PC-3 (cell line): ENCODE results near the gene CCM2. TPM values are rescaled to one million over a fixed set of nuclear protein-coding genes. Genes with fewer than 3 reads are reported as not detected.

Experiments
- ATAC-seq: fragments of 200-7000 bp; cut with Tn5 transposase; 2 replicates; pipeline ENCODE4 v1.9.1; 2020; ENCODE audit warnings: mild to moderate bottlenecking, moderate library complexity
- BruUV-seq: library from RNA; stranded (reverse); fragments of 400-500 nt; replicated peaks from 2 replicates; lab custom pipeline; 2021; lab: Mats Ljungman, UMichigan
- CTCF ChIA-PET: fragments of 300-600 bp; sonication (Branson Sonifier 250); formaldehyde crosslinking; loops from one replicate; lab custom pipeline; 2022; ENCODE audit warnings: antibody characterized with exemption; lab: Charles Lee
- POLR2A ChIA-PET: fragments of 300-600 bp; sonication (Branson Sonifier 250); formaldehyde crosslinking; loops from one replicate; lab custom pipeline; 2022; ENCODE audit warnings: antibody characterized with exemption; ENCODE audit not compliant: unreplicated experiment; lab: Charles Lee
- DNase-seq: peaks from one replicate; pipeline ENCODE4 v3.0.0-alpha.2; 2015
- H2AFZ ChIP-seq: fragments of 300-600 bp; sonication (generic); 2 replicates; pipeline ENCODE4 v1.6.0; 2016; ENCODE audit warnings: antibody characterized with exemption, low read length
- H3F3A ChIP-seq: fragments of 300-600 bp; sonication (generic); one replicate; pipeline ENCODE4 v1.6.0; 2017; ENCODE audit warnings: antibody characterized with exemption, low read length, control low read depth, mild to moderate bottlenecking; ENCODE audit not compliant: unreplicated experiment
- H3K27ac ChIP-seq: fragments of 300-600 bp; sonication (generic); 2 replicates; pipeline ENCODE4 v1.5.1; 2016; ENCODE audit warnings: mild to moderate bottlenecking, low read length
- H3K27me3 ChIP-seq: fragments of 300-600 bp; sonication (generic); 2 replicates; pipeline ENCODE4 v1.6.1; 2016; ENCODE audit warnings: low read length, mixed read lengths
- H3K36me3 ChIP-seq: fragments of 300-600 bp; sonication (generic); 2 replicates; pipeline ENCODE4 v1.6.1; 2016; ENCODE audit warnings: low read depth, mixed run types, low read length, mixed read lengths
- H3K4me1 ChIP-seq: fragments of 300-600 bp; sonication (generic); 2 replicates; pipeline ENCODE4 v1.5.1; 2016; ENCODE audit warnings: low read length; ENCODE audit not compliant: insufficient read depth
- H3K4me2 ChIP-seq: fragments of 300-600 bp; sonication (generic); 2 replicates; pipeline ENCODE4 v1.6.0; 2016; ENCODE audit warnings: low read length
- H3K4me3 ChIP-seq: fragments of 300-600 bp; sonication (generic); 2 replicates; pipeline ENCODE4 v1.5.1; 2016; ENCODE audit warnings: mild to moderate bottlenecking, low read length, mixed read lengths
- H3K79me2 ChIP-seq: fragments of 300-600 bp; sonication (generic); 2 replicates; pipeline ENCODE4 v1.6.1; 2017; ENCODE audit warnings: low read length, mixed read lengths
- H3K9ac ChIP-seq: fragments of 300-600 bp; sonication (generic); 2 replicates; pipeline ENCODE4 v1.6.0; 2016; ENCODE audit warnings: mild to moderate bottlenecking, low read length
- H3K9me2 ChIP-seq: fragments of 300-600 bp; sonication (generic); replicated peaks from 2 replicates; pipeline ENCODE4 v1.6.1; 2016; ENCODE audit warnings: mixed run types, low read length, mixed read lengths
- H3K9me3 ChIP-seq: fragments of 300-600 bp; sonication (generic); 2 replicates; pipeline ENCODE4 v1.6.1; 2016; ENCODE audit warnings: low read length, mixed read lengths
- H4K20me1 ChIP-seq: fragments of 300-600 bp; sonication (generic); 2 replicates; pipeline ENCODE4 v1.6.1; 2016; ENCODE audit warnings: low read length, mixed read lengths
- EZH2 ChIP-seq: fragments of 300-600 bp; sonication (generic); IDR thresholded peaks from one replicate; pipeline ENCODE4 v1.6.1; 2017; ENCODE audit warnings: antibody characterized with exemption, mild to moderate bottlenecking, low read length; ENCODE audit not compliant: unreplicated experiment
- EZH2phosphoT487 ChIP-seq: fragments of 300-600 bp; sonication (generic); IDR thresholded peaks from 2 replicates; pipeline ENCODE4 v1.6.1; 2018; ENCODE audit warnings: mild to moderate bottlenecking, antibody characterized with exemption, low read length, borderline replicate concordance
- intact Hi-C: fragments of 100-400 bp; cut with micrococcal nuclease; formaldehyde crosslinking; loops from 2 replicates; pipeline ENCODE4 v1.9.0; 2023
- total RNA-seq: library from RNA; depleted of rRNA; stranded (reverse); fragments of >200 nt; gene quantifications from 2 replicates; pipeline ENCODE4 v1.2.3, GENCODE V29; 2014
- TF ChIP-seq, protein P1 (sequence below): fragments of 300-600 bp; sonication (generic); conservative IDR thresholded peaks from 2 replicates; pipeline ENCODE4 v1.5.1; 2017; ENCODE audit warnings: antibody characterized with exemption, low read depth, mild to moderate bottlenecking, low read length

CCM2 gene
- total RNA-seq, 1 experiment from 2014 or later, result 56.6 TPM

GRCh38 chr7:44971902-44972441 lies 28.0 kb upstream of the CCM2 start:
- Histone ChIP-seq H3K79me2 (no peaks in the 10 kb centered on the region), H3K4me1 (no peaks in the 10 kb centered on the region), H4K20me1 (no peaks in the 10 kb centered on the region), H3K4me2 (no peak overlapping the region), H3K27me3 (no peaks in the 10 kb centered on the region), H3K9ac (no peak overlapping the region), H3K27ac (no peak overlapping the region), H3F3A (no peaks in the 10 kb centered on the region), H3K9me2 (no peaks in the 10 kb centered on the region), H2AFZ (no peak overlapping the region), H3K9me3 (no peaks in the 10 kb centered on the region), H3K36me3 (no peaks in the 10 kb centered on the region), H3K4me3 (no peak overlapping the region)
- BruUV-seq, result no TSS peak
- no peak for TF ChIP-seq EZH2
- TF ChIP-seq EZH2phosphoT487, result no peak
- CTCF ChIA-PET, result interaction anchor here (0.6 to 1.0 kb wide), 3 partner anchors 28 to 164 kb away, joined by 3 to 4 read pairs (median 3); no protein-coding TSS in a partner anchor
- ATAC-seq (no peak), DNase-seq (no peak)
- POLR2A ChIA-PET, result interaction anchor here (0.6 kb wide), 1 partner anchor 28 kb away, joined by 10 read pairs; no protein-coding TSS in a partner anchor
- intact Hi-C loops, result no loop called here

GRCh38 chr7:44972562-44972961 lies 27.4 kb upstream of the CCM2 start:
- ChIA-PET POLR2A (no interaction called here), CTCF (interaction anchor here (0.6 to 1.8 kb wide), 3 partner anchors 27 to 163 kb away, joined by 3 to 15 read pairs (median 4); partner anchors contain the start of gene CCM2)
- Histone ChIP-seq H3K4me3 (no peak overlapping the region), H3K79me2 (no peaks in the 10 kb centered on the region), H3K4me2 (no peak overlapping the region), H3K27me3 (no peaks in the 10 kb centered on the region), H3K9me2 (no peaks in the 10 kb centered on the region), H4K20me1 (no peaks in the 10 kb centered on the region), H3K4me1 (no peaks in the 10 kb centered on the region), H3K27ac (no peak overlapping the region), H3K9ac (no peak overlapping the region), H3K9me3 (no peaks in the 10 kb centered on the region), H3F3A (no peaks in the 10 kb centered on the region), H3K36me3 (no peaks in the 10 kb centered on the region), H2AFZ (no peak overlapping the region)
- TF ChIP-seq EZH2phosphoT487 (no peak), EZH2 (no peak)
- TF ChIP-seq, protein P1, sequence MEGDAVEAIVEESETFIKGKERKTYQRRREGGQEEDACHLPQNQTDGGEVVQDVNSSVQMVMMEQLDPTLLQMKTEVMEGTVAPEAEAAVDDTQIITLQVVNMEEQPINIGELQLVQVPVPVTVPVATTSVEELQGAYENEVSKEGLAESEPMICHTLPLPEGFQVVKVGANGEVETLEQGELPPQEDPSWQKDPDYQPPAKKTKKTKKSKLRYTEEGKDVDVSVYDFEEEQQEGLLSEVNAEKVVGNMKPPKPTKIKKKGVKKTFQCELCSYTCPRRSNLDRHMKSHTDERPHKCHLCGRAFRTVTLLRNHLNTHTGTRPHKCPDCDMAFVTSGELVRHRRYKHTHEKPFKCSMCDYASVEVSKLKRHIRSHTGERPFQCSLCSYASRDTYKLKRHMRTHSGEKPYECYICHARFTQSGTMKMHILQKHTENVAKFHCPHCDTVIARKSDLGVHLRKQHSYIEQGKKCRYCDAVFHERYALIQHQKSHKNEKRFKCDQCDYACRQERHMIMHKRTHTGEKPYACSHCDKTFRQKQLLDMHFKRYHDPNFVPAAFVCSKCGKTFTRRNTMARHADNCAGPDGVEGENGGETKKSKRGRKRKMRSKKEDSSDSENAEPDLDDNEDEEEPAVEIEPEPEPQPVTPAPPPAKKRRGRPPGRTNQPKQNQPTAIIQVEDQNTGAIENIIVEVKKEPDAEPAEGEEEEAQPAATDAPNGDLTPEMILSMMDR, result no peak
- intact Hi-C loops, result no loop called here
- no peak for DNase-seq
- no TSS peak for BruUV-seq
- no peak for ATAC-seq

- BruUV-seq, result no TSS peak
- Histone ChIP-seq H3K36me3 (no peaks in the 10 kb centered on the region), H4K20me1 (no peaks in the 10 kb centered on the region), H2AFZ (no peak overlapping the region), H3K4me2 (no peak overlapping the region), H3K9ac (no peak overlapping the region), H3K27me3 (no peaks in the 10 kb centered on the region), H3K9me2 (no peaks in the 10 kb centered on the region), H3K79me2 (no peaks in the 10 kb centered on the region), H3F3A (no peaks in the 10 kb centered on the region), H3K27ac (no peak overlapping the region), H3K4me1 (no peaks in the 10 kb centered on the region), H3K9me3 (no peaks in the 10 kb centered on the region), H3K4me3 (no peak overlapping the region)
- DNase-seq, result no peak
- CTCF ChIA-PET, result interaction anchor here (1.2 to 1.8 kb wide), 2 partner anchors 26 to 162 kb away, joined by 8 to 15 read pairs; partner anchors contain the start of gene CCM2
- TF ChIP-seq, protein P1, result peak; percentile 49
- no peak for TF ChIP-seq EZH2phosphoT487
- POLR2A ChIA-PET, result interaction anchor here (0.6 to 1.1 kb wide), 2 partner anchors 23 to 48 kb away, joined by 5 to 11 read pairs; no protein-coding TSS in a partner anchor
- ATAC-seq, result no peak
- intact Hi-C loops, result loop anchor here (1.0 kb wide), 1 partner anchor 162 kb away; no protein-coding TSS in a partner anchor
Observed at GRCh38 chr7:44973610-44974401, 26.2 kb upstream of the CCM2 start.
